ENCODE results near the gene LRRC38. TPM values are rescaled to one million over a fixed set of nuclear protein-coding genes. Genes with fewer than 3 reads are reported as not detected.

LRRC38 gene
- total RNA-seq, 2 donors from 2014 or later, result 0.14 to 0.45 TPM

DNA sequence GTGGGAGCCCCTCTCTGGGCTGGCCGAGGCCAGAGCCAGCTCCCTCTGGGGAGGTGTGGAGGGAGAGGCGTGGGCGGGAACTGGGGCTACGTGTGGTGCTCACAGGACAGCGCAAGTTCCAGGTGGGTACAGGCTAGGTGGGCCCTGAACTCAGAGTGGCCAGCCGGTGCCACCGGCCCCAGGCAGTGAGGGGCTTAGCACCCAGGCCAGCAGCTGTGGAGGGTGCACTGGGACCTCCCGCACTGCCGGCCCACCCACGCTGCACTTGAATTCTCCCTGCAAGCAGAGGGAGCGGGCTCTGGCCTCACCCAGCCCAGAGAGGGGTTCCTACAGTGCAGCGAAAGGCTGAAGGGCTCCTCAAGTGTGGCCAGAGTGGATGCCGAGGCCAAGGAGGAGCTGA, 83.3 kb downstream of the LRRC38 start:
- intact Hi-C loops (cut with DNase I), result no loop called here
- peaks cover 2% of the 10 kb centered on the region for H3K27me3 ChIP-seq (replicated peaks; ENCODE audit: insufficient read depth)
- TF ChIP-seq POLR2AphosphoS5 (IDR thresholded peaks at IDR 0.05) (no peak), POLR2A (IDR thresholded peaks at IDR 0.05) (no peak)
- TF ChIP-seq, protein P1, sequence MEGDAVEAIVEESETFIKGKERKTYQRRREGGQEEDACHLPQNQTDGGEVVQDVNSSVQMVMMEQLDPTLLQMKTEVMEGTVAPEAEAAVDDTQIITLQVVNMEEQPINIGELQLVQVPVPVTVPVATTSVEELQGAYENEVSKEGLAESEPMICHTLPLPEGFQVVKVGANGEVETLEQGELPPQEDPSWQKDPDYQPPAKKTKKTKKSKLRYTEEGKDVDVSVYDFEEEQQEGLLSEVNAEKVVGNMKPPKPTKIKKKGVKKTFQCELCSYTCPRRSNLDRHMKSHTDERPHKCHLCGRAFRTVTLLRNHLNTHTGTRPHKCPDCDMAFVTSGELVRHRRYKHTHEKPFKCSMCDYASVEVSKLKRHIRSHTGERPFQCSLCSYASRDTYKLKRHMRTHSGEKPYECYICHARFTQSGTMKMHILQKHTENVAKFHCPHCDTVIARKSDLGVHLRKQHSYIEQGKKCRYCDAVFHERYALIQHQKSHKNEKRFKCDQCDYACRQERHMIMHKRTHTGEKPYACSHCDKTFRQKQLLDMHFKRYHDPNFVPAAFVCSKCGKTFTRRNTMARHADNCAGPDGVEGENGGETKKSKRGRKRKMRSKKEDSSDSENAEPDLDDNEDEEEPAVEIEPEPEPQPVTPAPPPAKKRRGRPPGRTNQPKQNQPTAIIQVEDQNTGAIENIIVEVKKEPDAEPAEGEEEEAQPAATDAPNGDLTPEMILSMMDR (IDR thresholded peaks at IDR 0.05), result no peak
- no peak overlapping the region for H3K27ac ChIP-seq
- H3K4me3 ChIP-seq, result no peak overlapping the region
- H3K4me1 ChIP-seq (replicated peaks), result no peaks in the 10 kb centered on the region
- 95% methylated on average over 11 of the region's 13 CpGs for WGBS
- no peak for DNase-seq (ENCODE audit: low spot score)
- no peaks in the 10 kb centered on the region for H3K9me3 ChIP-seq
- no peaks in the 10 kb centered on the region for H3K36me3 ChIP-seq

Other genes with a start within 250 kb of the LRRC38 start
- gene PRAMEF8, start 228.9 kb downstream of the LRRC38 start, total RNA-seq, result not detected
- not detected for gene PRAMEF33, start 210.5 kb downstream of the LRRC38 start, total RNA-seq
- gene PRAMEF15, start 198.4 kb downstream of the LRRC38 start, total RNA-seq, result not detected
- gene PRAMEF14, start 166.9 kb downstream of the LRRC38 start, total RNA-seq, result not detected
- gene PRAMEF19, start 142.1 kb downstream of the LRRC38 start, total RNA-seq, result not detected
- not detected for gene PRAMEF17, start 124.4 kb downstream of the LRRC38 start, total RNA-seq
- gene PRAMEF20, start 103.6 kb downstream of the LRRC38 start, total RNA-seq, result not detected
- 10 to 100 TPM; 11.4 to 19.5 TPM for gene PDPN, start 69.8 kb upstream of the LRRC38 start, total RNA-seq
- gene PRDM2, start 186.2 kb upstream of the LRRC38 start, total RNA-seq, result 10 to 100 TPM; 27.8 to 38.9 TPM

All from prostate gland (tissue), 2 donors.